Calu3 (cell line): Measurements from ENCODE around the gene CACNA1E. TPM values are rescaled to one million over a fixed set of nuclear protein-coding genes. Genes with fewer than 3 reads are reported as not detected.

Experiments used
- BruUV-seq: library from RNA; stranded (reverse); fragments of 400-500 nt; replicated peaks from 2 replicates; lab custom pipeline; 2021; lab: Mats Ljungman, UMichigan
- CTCF ChIA-PET: fragments of 300-600 bp; sonication (Branson Sonifier 250); formaldehyde crosslinking; loops from one replicate; lab custom pipeline; 2022; ENCODE audit warnings: antibody characterized with exemption; lab: Charles Lee
- DNase-seq: peaks from one replicate; pipeline ENCODE4 v3.0.0; 2022
- H3K27ac Mint-ChIP-seq: one replicate; pipeline ENCODE4 v1.8.0; 2022; ENCODE audit warnings: mixed read lengths; ENCODE audit not compliant: unreplicated experiment
- H3K27me3 Mint-ChIP-seq: one replicate; pipeline ENCODE4 v1.8.0; 2022; ENCODE audit warnings: mixed read lengths; ENCODE audit not compliant: unreplicated experiment
- H3K36me3 Mint-ChIP-seq: one replicate; pipeline ENCODE4 v1.8.0; 2022; ENCODE audit warnings: mild to moderate bottlenecking, moderate library complexity, mixed read lengths; ENCODE audit not compliant: insufficient read depth, unreplicated experiment
- H3K4me1 Mint-ChIP-seq: one replicate; pipeline ENCODE4 v1.8.0; 2022; ENCODE audit warnings: mild to moderate bottlenecking, low read depth, mixed read lengths; ENCODE audit not compliant: unreplicated experiment
- H3K4me3 Mint-ChIP-seq: one replicate; pipeline ENCODE4 v1.8.0; 2022; ENCODE audit warnings: mild to moderate bottlenecking, low read depth, moderate library complexity, mixed read lengths; ENCODE audit not compliant: unreplicated experiment
- H3K9me3 Mint-ChIP-seq: one replicate; pipeline ENCODE4 v1.8.0; 2022; ENCODE audit warnings: low read depth, mixed read lengths; ENCODE audit not compliant: unreplicated experiment
- CTCF ChIP-seq: fragments of 200-600 bp; IDR thresholded peaks from one replicate; pipeline ENCODE4 v1.8.0; 2022; ENCODE audit warnings: antibody characterized with exemption; ENCODE audit not compliant: unreplicated experiment
- intact Hi-C: fragments of 100-400 bp; cut with micrococcal nuclease; formaldehyde crosslinking; loops from one replicate; pipeline ENCODE4 v1.10.0; 2022; ENCODE audit not compliant: unreplicated experiment
- total RNA-seq: library from RNA; stranded (reverse); gene quantifications from 2 replicates; pipeline ENCODE4 v1.2.3, GENCODE V29; 2022

CACNA1E gene
- total RNA-seq, 1 experiment from 2014 or later = not detected

- no TSS peak for BruUV-seq
- DNase-seq = no peak
- Mint-ChIP-seq H3K4me1 (no peaks in the 10 kb centered on the region), H3K36me3 (no peaks in the 10 kb centered on the region), H3K4me3 (no peak overlapping the region), H3K9me3 (peaks cover 2% of the 10 kb centered on the region), H3K27ac (no peak overlapping the region), H3K27me3 (no peaks in the 10 kb centered on the region)
- intact Hi-C loops = no loop called here
- CTCF ChIA-PET = no interaction called here
- no peak for TF ChIP-seq CTCF
These were observed 289.4 kb downstream of the CACNA1E start for GRCh38 chr1:181772714-181773113.

- no peak for TF ChIP-seq CTCF
- peaks cover 23% of the 10 kb centered on the region for H3K27me3 Mint-ChIP-seq
- H3K36me3 Mint-ChIP-seq = no peaks in the 10 kb centered on the region
- no peaks in the 10 kb centered on the region for H3K9me3 Mint-ChIP-seq
- DNase-seq = no peak
- CTCF ChIA-PET = no interaction called here
- intact Hi-C loops = no loop called here
- H3K27ac Mint-ChIP-seq = no peak overlapping the region
- H3K4me3 Mint-ChIP-seq = no peak overlapping the region
- no peaks in the 10 kb centered on the region for H3K4me1 Mint-ChIP-seq
- no TSS peak for BruUV-seq
These were observed 292.7 kb downstream of the CACNA1E start for GRCh38 chr1:181776044-181776443.

- H3K4me3 Mint-ChIP-seq = no peak overlapping the region
- no TSS peak for BruUV-seq
- intact Hi-C loops = no loop called here
- DNase-seq = no peak
- H3K27me3 Mint-ChIP-seq = peaks cover 36% of the 10 kb centered on the region
- no peaks in the 10 kb centered on the region for H3K4me1 Mint-ChIP-seq
- no peaks in the 10 kb centered on the region for H3K36me3 Mint-ChIP-seq
- no peaks in the 10 kb centered on the region for H3K9me3 Mint-ChIP-seq
- H3K27ac Mint-ChIP-seq = no peak overlapping the region
- no peak for TF ChIP-seq CTCF
- CTCF ChIA-PET = no interaction called here
These were observed 294.0 kb downstream of the CACNA1E start for GRCh38 chr1:181777286-181777685.

- no peak for TF ChIP-seq CTCF
- CTCF ChIA-PET = no interaction called here
- Mint-ChIP-seq H3K27ac (no peak overlapping the region), H3K36me3 (no peaks in the 10 kb centered on the region), H3K9me3 (no peaks in the 10 kb centered on the region), H3K27me3 (peaks cover 41% of the 10 kb centered on the region), H3K4me3 (no peak overlapping the region), H3K4me1 (no peaks in the 10 kb centered on the region)
- no peak for DNase-seq
- BruUV-seq = no TSS peak
- intact Hi-C loops = no loop called here
These were observed 294.5 kb downstream of the CACNA1E start for GRCh38 chr1:181777812-181778211.
